Tibial nerve (tissue), 4 donors: ENCODE results near the gene EML6. TPM values are rescaled to one million over a fixed set of nuclear protein-coding genes. Genes with fewer than 3 reads are reported as not detected.

ENCODE experiments used
- DNase-seq, 2 donors: peaks; one replicate each; pipeline ENCODE4 v3.0.0-alpha.2; 2019; ENCODE audit warnings: low spot score in 2 of 2
- H3K27ac ChIP-seq, 4 donors: fragments of 200-600 bp; sonication (generic) in 3 of 4; one replicate each; pipeline ENCODE4 v1.5.1; 2017 to 2019; ENCODE audit warnings: mild to moderate bottlenecking in 1 of 4
- H3K27me3 ChIP-seq, 2 donors: fragments of 200-600 bp; sonication (generic) in 1 of 2; one replicate each; pipeline versions ENCODE4 v1.5.1 to v1.6.0; 2017 to 2019
- H3K36me3 ChIP-seq, 3 donors: fragments of 200-600 bp; sonication (generic); one replicate each; pipeline ENCODE4 v1.5.1; 2018 to 2019
- H3K4me1 ChIP-seq, 4 donors: fragments of 200-600 bp; sonication (generic) in 3 of 4; one replicate each; pipeline ENCODE4 v1.5.1; 2017 to 2019
- H3K4me3 ChIP-seq, 4 donors: fragments of 200-600 bp; sonication (generic) in 3 of 4; one replicate each; pipeline ENCODE4 v1.5.1; 2017 to 2019; ENCODE audit warnings: mild to moderate bottlenecking in 1 of 4, moderate library complexity in 1 of 4
- H3K9me3 ChIP-seq, 4 donors: fragments of 200-600 bp; sonication (generic) in 3 of 4; one replicate each; pipeline ENCODE4 v1.5.1; 2017 to 2019
- EP300 ChIP-seq, 2 donors: sonication (generic); formaldehyde crosslinking; IDR thresholded peaks; one replicate each; pipeline ENCODE4 v1.6.1; 2017; ENCODE audit warnings: antibody characterized with exemption in 2 of 2, mild to moderate bottlenecking in 1 of 2
- POLR2A ChIP-seq, 2 donors: fragments of 450-650 bp; IDR thresholded peaks; one replicate each; pipeline ENCODE4 v1.6.1; 2017; ENCODE audit warnings: antibody characterized with exemption in 2 of 2, mild to moderate bottlenecking in 2 of 2, moderate library complexity in 2 of 2
- WGBS, 2 donors: methylation state at CpG; one replicate each; pipeline ENCODE4 v1.1.5; 2018; 5-methylcytosine and 5-hydroxymethylcytosine counted together
- total RNA-seq, 4 donors: library from RNA; depleted of rRNA; stranded (reverse); fragments of >200 nt; gene quantifications; one replicate each; pipeline ENCODE4 v1.1.0, GENCODE V29; 2016
- TF ChIP-seq, protein P1 (sequence below), 5 experiments: fragments of 200-600 bp in 3 of 5; fragments of 450-650 bp in 2 of 5; sonication (generic) in 3 of 5; IDR thresholded peaks; one replicate each; pipeline ENCODE4 v1.5.1; 2016 to 2019; ENCODE audit warnings: antibody characterized with exemption in 5 of 5, mild to moderate bottlenecking in 3 of 5, moderate library complexity in 2 of 5

EML6 gene
- total RNA-seq, 4 donors from 2014 or later = 0.60 to 18.0 (median 0.93) TPM

DNA sequence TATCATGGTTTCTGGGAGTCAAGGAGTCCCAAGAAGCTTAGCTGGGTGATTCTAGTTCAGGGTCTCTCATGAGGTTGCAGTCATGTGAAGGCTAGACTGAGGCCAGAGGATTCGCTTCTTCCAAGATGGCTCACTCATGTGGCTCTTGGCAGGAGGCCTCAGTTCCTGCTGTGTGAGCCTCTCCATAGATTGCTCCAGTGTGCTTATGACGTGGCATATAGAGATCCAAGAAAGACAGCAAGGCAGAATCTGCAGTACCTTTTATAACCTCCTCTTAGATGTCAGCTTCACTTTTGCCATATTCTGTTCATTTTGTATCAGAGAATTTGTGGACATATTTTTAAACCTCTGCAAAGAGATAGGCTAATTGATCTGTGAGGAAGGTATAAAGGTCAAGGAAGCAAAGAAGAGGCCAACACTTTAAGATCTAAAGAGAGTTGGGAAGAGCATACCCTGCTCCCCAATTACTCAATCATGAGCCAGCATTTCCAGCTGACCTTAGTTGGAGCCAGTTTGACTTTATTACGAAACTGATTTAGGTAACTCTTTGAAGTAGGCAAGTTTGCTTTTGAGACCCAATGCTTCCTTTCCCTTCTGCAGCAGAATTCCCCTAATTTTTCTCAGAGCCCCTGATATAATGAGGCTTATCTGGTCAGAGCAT is 134.7 kb downstream of the EML6 start:
- WGBS, 2 donors = 75 to 92% methylated on average over 3 of the region's 3 CpGs
- Histone ChIP-seq H3K27me3 (no peaks in the 10 kb centered on the region), H3K9me3 (no peaks in the 10 kb centered on the region), H3K4me1 (no peaks in the 10 kb centered on the region), H3K4me3 (no peak overlapping the region), H3K27ac (no peak overlapping the region), H3K36me3 (no peaks in the 10 kb centered on the region)
- no peak for TF ChIP-seq EP300 (IDR thresholded peaks at IDR 0.05)
- TF ChIP-seq, protein P1, sequence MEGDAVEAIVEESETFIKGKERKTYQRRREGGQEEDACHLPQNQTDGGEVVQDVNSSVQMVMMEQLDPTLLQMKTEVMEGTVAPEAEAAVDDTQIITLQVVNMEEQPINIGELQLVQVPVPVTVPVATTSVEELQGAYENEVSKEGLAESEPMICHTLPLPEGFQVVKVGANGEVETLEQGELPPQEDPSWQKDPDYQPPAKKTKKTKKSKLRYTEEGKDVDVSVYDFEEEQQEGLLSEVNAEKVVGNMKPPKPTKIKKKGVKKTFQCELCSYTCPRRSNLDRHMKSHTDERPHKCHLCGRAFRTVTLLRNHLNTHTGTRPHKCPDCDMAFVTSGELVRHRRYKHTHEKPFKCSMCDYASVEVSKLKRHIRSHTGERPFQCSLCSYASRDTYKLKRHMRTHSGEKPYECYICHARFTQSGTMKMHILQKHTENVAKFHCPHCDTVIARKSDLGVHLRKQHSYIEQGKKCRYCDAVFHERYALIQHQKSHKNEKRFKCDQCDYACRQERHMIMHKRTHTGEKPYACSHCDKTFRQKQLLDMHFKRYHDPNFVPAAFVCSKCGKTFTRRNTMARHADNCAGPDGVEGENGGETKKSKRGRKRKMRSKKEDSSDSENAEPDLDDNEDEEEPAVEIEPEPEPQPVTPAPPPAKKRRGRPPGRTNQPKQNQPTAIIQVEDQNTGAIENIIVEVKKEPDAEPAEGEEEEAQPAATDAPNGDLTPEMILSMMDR (IDR thresholded peaks at IDR 0.05) = no peak
- no peak for TF ChIP-seq POLR2A (IDR thresholded peaks at IDR 0.05)
- DNase-seq = no peak

DNA sequence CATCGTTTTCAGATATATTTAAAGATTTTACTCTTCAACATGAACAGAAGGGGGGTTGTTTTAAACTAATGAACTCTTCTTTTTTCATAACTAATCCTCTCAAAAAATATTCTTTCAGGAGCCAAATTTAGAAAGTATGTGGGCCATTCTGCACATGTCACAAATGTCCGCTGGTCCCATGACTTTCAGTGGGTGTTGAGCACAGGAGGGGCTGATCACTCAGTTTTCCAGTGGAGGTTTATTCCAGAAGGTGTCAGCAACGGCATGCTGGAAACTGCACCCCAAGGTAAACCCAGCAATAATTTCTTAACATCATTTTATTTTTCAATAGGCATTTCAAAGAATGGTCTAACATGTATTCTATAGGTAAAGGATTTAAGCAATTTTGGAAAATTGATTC is 136.0 kb downstream of the EML6 start:
- H3K4me3 ChIP-seq = no peak overlapping the region
- TF ChIP-seq, protein P1 (IDR thresholded peaks at IDR 0.05) = no peak
- TF ChIP-seq POLR2A (IDR thresholded peaks at IDR 0.05) (no peak), EP300 (IDR thresholded peaks at IDR 0.05) (no peak)
- H3K4me1 ChIP-seq = no peaks in the 10 kb centered on the region
- no peaks in the 10 kb centered on the region for H3K9me3 ChIP-seq
- DNase-seq = no peak
- no peaks in the 10 kb centered on the region for H3K36me3 ChIP-seq
- no peaks in the 10 kb centered on the region for H3K27me3 ChIP-seq
- WGBS, 2 donors = 69 to 81% methylated on average over 3 of the region's 3 CpGs
- H3K27ac ChIP-seq = no peak overlapping the region

DNA sequence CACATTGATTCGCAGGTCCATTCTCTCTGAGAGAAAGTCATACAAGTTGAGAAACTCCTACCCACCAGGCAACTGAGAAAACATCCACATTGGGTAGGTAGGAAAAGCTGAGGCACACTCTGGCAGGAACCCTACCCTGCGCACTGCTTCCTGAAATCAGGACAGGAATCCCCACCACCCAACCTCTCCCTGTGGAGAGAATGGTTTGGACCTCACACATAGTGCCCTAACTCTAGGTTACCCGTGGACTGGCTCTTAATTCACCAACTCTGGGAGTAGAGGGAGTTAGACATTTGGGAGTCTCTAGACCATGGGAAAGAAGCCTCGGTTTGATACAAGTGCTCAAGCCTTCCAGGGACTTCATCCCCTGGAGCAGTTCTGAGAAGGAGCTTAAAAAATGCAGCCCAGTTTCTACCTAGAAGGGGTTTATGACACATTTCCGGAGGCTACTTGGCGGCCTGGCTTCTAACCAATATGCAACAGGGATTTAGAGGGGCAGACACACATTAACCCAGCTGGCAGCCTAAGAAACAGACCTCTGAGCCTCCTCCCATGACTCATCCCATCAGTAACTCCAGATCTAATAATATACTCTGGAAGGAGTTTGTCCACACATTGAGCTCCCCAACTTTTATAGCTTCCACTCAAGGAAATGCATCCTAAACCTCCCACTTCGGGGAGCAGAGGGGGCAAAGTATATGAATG is 136.7 kb downstream of the EML6 start:
- TF ChIP-seq EP300 (IDR thresholded peaks at IDR 0.05) = no peak
- TF ChIP-seq, protein P1 (IDR thresholded peaks at IDR 0.05) = no peak
- TF ChIP-seq POLR2A (IDR thresholded peaks at IDR 0.05) = no peak
- 70 to 89% methylated on average over 7 of the region's 7 CpGs for WGBS, 2 donors
- H3K27ac ChIP-seq = no peak overlapping the region
- no peak for DNase-seq
- H3K4me3 ChIP-seq = no peak overlapping the region
- H3K4me1 ChIP-seq = no peaks in the 10 kb centered on the region
- no peaks in the 10 kb centered on the region for H3K36me3 ChIP-seq
- no peaks in the 10 kb centered on the region for H3K9me3 ChIP-seq
- no peaks in the 10 kb centered on the region for H3K27me3 ChIP-seq

DNA sequence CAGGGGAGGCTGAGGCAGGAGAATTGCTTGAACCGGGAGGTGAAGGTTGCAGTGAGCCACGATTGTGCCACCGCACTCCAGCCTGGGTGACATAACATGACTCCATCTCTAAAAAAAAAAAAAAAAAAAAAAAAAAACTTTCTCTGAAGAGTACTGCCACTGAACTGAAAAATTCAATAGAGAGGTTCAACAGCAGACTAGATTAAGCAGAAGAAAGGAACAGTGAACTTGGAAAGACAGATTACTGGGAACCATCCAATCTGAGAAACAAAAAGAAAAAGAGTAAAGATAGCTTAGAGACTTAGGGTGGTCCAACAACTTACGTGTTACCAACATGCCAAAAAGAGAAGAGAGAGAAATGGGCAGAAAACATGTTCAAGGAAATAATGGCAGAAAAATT is 138.8 kb downstream of the EML6 start:
- no peak overlapping the region for H3K4me3 ChIP-seq
- no peaks in the 10 kb centered on the region for H3K27me3 ChIP-seq
- TF ChIP-seq EP300 (IDR thresholded peaks at IDR 0.05) (no peak), POLR2A (IDR thresholded peaks at IDR 0.05) (no peak)
- TF ChIP-seq, protein P1 (IDR thresholded peaks at IDR 0.05) = no peak
- no peaks in the 10 kb centered on the region for H3K9me3 ChIP-seq
- 91 to 93% methylated on average over 4 of the region's 4 CpGs for WGBS, 2 donors
- DNase-seq = no peak
- no peak overlapping the region for H3K27ac ChIP-seq
- H3K4me1 ChIP-seq = no peaks in the 10 kb centered on the region
- no peaks in the 10 kb centered on the region for H3K36me3 ChIP-seq

DNA sequence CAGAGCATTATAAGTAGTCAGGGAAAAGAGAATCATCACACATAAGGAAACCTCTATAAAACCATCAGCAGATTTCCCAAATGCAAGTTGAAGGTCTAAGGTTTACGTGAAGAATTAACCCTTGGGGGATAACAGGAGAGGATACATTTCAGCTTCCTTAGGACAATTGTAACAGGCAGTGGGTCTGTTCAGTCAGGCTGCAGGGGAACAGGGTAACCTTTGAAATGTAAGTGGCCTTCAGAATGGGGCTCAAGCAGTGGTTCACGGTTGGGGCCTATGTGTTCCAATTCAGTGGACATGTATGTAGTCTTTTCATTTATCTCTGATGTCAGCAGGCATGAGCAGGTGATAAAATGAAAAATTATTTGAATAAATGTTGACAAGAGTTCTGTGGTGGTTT is 139.3 kb downstream of the EML6 start:
- Histone ChIP-seq H3K4me3 (no peak overlapping the region), H3K4me1 (no peaks in the 10 kb centered on the region), H3K27me3 (no peaks in the 10 kb centered on the region), H3K27ac (no peak overlapping the region), H3K9me3 (no peaks in the 10 kb centered on the region), H3K36me3 (no peaks in the 10 kb centered on the region)
- WGBS, 2 donors = 83 to 88% methylated on average over 2 of the region's 2 CpGs
- no peak for TF ChIP-seq POLR2A (IDR thresholded peaks at IDR 0.05)
- TF ChIP-seq EP300 (IDR thresholded peaks at IDR 0.05) = no peak
- TF ChIP-seq, protein P1 (IDR thresholded peaks at IDR 0.05) = no peak
- no peak for DNase-seq
